Lung (tissue), 12 donors: Measurements from ENCODE around the gene SOSTDC1. TPM values are rescaled to one million over a fixed set of nuclear protein-coding genes. Genes with fewer than 3 reads are reported as not detected.

Source experiments
- ATAC-seq: fragments of 200-7000 bp; cut with Tn5 transposase; one replicate; pipeline ENCODE4 v1.9.1; 2020; ENCODE audit warnings: moderate number of reproducible peaks; ENCODE audit not compliant: insufficient read depth, low FRiP score
- DNase-seq, 3 donors: peaks; one replicate each; pipeline ENCODE4 v3.0.0-alpha.2; 2013 to 2017
- H3K27ac ChIP-seq, 2 donors: one replicate each; pipeline ENCODE4 v1.5.1; 2013; ENCODE audit warnings: mild to moderate bottlenecking in 2 of 2, moderate library complexity in 2 of 2, control low read depth in 1 of 2, inconsistent platforms in 1 of 2, low read depth in 1 of 2, low read length in 1 of 2
- H3K27me3 ChIP-seq, 3 donors: one replicate each; pipeline ENCODE4 v1.5.1; 2013; ENCODE audit warnings: low read length in 2 of 3; ENCODE audit not compliant: control insufficient read depth in 3 of 3, insufficient read depth in 3 of 3
- H3K36me3 ChIP-seq, 4 donors: one replicate each; pipeline ENCODE4 v1.5.1; 2013; ENCODE audit warnings: low read length in 4 of 4, mild to moderate bottlenecking in 1 of 4, moderate library complexity in 1 of 4; ENCODE audit not compliant: control insufficient read depth in 4 of 4, insufficient read depth in 4 of 4
- H3K4me1 ChIP-seq, 5 donors: one replicate each; pipeline ENCODE4 v1.5.1; 2013; ENCODE audit warnings: low read length in 5 of 5, mild to moderate bottlenecking in 2 of 5, moderate library complexity in 1 of 5; ENCODE audit not compliant: control insufficient read depth in 5 of 5, insufficient read depth in 5 of 5
- H3K4me3 ChIP-seq: one replicate; pipeline ENCODE4 v1.5.1; 2013; ENCODE audit warnings: mild to moderate bottlenecking, control low read depth, moderate library complexity
- H3K9ac ChIP-seq, 2 donors: one replicate each; pipeline ENCODE4 v1.5.1; 2013; ENCODE audit warnings: low read length in 2 of 2, control low read depth in 1 of 2; ENCODE audit not compliant: insufficient read depth in 1 of 2
- H3K9me3 ChIP-seq, 4 donors: one replicate each; pipeline ENCODE4 v1.5.1; 2013; ENCODE audit warnings: low read length in 3 of 4, mild to moderate bottlenecking in 1 of 4, moderate library complexity in 1 of 4; ENCODE audit not compliant: control insufficient read depth in 4 of 4, insufficient read depth in 3 of 4
- CTCF ChIP-seq: IDR thresholded peaks from 2 replicates; pipeline ENCODE4 v1.5.1; 2012; ENCODE audit warnings: mild to moderate bottlenecking; ENCODE audit errors: control extremely low read depth, extremely low read depth
- WGBS, 2 donors: extraction: QIAGEN DNeasy Blood & Tissue Kit; methylation state at CpG; one replicate each; pipeline ENCODE4 v1.1.7; 2013; 5-methylcytosine and 5-hydroxymethylcytosine counted together
- polyA plus RNA-seq, 2 donors: library from polyadenylated mRNA; stranded (reverse); fragments of 200-250 nt; gene quantifications; one replicate each; pipeline ENCODE4 v1.2.1, GENCODE V29; 2013
- total RNA-seq, 2 donors: library from RNA; depleted of rRNA in 1 of 2; stranded (reverse); fragments of >200 nt in 1 of 2; gene quantifications; one replicate each; pipeline ENCODE4 v1.2.1, GENCODE V29; 2014 to 2021
- donor health status: control.
- donor health status: control.
- donor health status: Bipolar disorder and iron deficiency.
- donor health status: healthy.
- donor health status: DM: yes; HTN: yes; CAD: no.

Gene SOSTDC1
- total and polyA plus RNA-seq, 4 donors, result 1.1 to 32.1 (median 5.8) TPM

DNA sequence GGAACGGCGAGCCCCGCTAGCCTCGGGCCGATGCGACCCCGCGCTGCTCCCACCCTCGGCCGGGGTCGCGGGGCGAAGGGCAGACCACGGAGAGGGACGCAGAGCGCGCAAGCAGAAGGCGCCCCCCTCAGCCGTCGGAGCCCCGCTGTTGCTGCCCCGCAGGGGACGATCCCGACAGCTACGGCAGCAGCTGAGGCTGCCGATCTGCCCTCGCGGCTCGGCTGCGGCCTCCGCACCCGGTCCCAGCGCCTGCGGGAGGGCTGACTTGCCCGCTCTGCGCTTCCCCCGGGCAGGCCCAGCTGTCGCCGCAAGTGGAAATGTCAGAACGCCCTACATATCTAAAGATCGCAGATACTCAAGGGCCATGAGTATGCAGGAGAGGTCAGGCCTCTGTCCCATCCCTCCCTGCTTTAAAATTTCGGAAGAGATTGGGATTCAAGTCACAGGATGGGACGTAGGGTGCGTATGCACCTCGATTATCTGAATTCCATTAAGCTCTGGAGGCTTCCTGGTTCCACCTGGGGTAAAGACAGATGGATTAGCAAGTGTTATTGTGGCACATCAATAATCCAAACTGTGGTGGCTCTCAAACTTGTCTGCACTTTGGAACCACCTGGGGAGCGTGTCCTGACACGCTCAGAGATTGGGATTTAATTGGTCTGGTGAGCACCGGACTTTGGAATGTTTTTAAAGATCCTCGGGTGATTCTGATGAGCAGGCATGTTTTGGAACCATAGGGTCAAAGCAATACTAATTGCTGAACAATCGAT lies 44.0 kb downstream of the SOSTDC1 start, which contains the start of gene CRPPA:
Gene CRPPA (minus strand): TSS at position 206 of the 770 bp plus-strand sequence. CDS start 216 bp downstream, outside the sequence.
- Histone ChIP-seq H3K36me3 (no peaks in the 10 kb centered on the region), H3K27ac (peak within 1 kb of the TSS; percentile 99 to 100), H3K27me3 (no peaks in the 10 kb centered on the region), H3K4me1 (peaks cover 0 to 30% (median 0%) of the 10 kb centered on the region in 5 donors), H3K9me3 (no peaks in the 10 kb centered on the region), H3K9ac (peak within 1 kb of the TSS; percentile 72 to 92), H3K4me3 (peak within 1 kb of the TSS; percentile 71)
- peak; percentile 60 to 64 (median 60) for DNase-seq
- 10 to 12% methylated on average over 45 to 50 of the region's 50 CpGs for WGBS, 2 donors
- TF ChIP-seq CTCF, result no peak
- ATAC-seq, result peak; percentile 69

- peak; percentile 87 for ATAC-seq
- Histone ChIP-seq H3K4me1 (peaks cover 0 to 31% (median 0%) of the 10 kb centered on the region in 5 donors), H3K36me3 (no peaks in the 10 kb centered on the region), H3K4me3 (peak overlapping the region; percentile 71), H3K27me3 (no peaks in the 10 kb centered on the region), H3K9me3 (no peaks in the 10 kb centered on the region), H3K27ac (peak overlapping the region; percentile 99 to 100), H3K9ac (peak overlapping the region; percentile 72 to 92)
- 0 to 1% methylated on average over 38 to 56 of the region's 56 CpGs for WGBS, 2 donors
- DNase-seq, result peak; percentile 89 to 97 (median 96)
- TF ChIP-seq CTCF, result no peak
Measured at GRCh38 chr7:16420649-16421332, 44.7 kb downstream of the SOSTDC1 start.

GRCh38 chr7:16420329-16420648 lies 45.2 kb downstream of the SOSTDC1 start:
- Histone ChIP-seq H3K9me3 (no peaks in the 10 kb centered on the region), H3K9ac (peak overlapping the region; percentile 72 to 92), H3K27ac (peak overlapping the region; percentile 99 to 100), H3K27me3 (no peaks in the 10 kb centered on the region), H3K36me3 (no peaks in the 10 kb centered on the region), H3K4me1 (peaks cover 0 to 31% (median 0%) of the 10 kb centered on the region in 5 donors), H3K4me3 (peak overlapping the region; percentile 71)
- 2% methylated on average over 3 of the region's 3 CpGs for WGBS, 2 donors
- TF ChIP-seq CTCF, result no peak
- ATAC-seq (no peak), DNase-seq (no peak)
